ENCODE measurements around the gene KANSL3.
"Not testable (repeated sequence)": the region's sequence is repeated elsewhere in the genome, so short reads cannot be mapped to it uniquely, and the experiment has no call there.

The KANSL3 gene

GRCh38 chr2:96556441-96557330 lies 81.4 kb downstream of the KANSL3 start:
- H3K27me3 ChIP-seq (replicated peaks; ENCODE audit: control insufficient read depth, insufficient read depth, low read length), result no peaks in the 10 kb centered on the region
- H3K4me3 ChIP-seq (ENCODE audit: low read length), result no peak overlapping the region
- no peak overlapping the region for H3K9ac ChIP-seq (ENCODE audit: low read length)
- peaks cover 4% of the 10 kb centered on the region for H3K36me3 ChIP-seq (ENCODE audit: control insufficient read depth, insufficient read depth, low read length, severe bottlenecking)
- DNase-seq (ENCODE audit: low read depth), result peak; percentile 20
- H3K9me3 ChIP-seq (ENCODE audit: control insufficient read depth, low read length), result no peaks in the 10 kb centered on the region
- no peaks in the 10 kb centered on the region for H3K4me1 ChIP-seq (ENCODE audit: control insufficient read depth, insufficient read depth, low read length)

GRCh38 chr2:96555146-96555610 lies 82.9 kb downstream of the KANSL3 start:
- H3K4me1 ChIP-seq (ENCODE audit: control insufficient read depth, insufficient read depth, low read length), result no peaks in the 10 kb centered on the region
- H3K27me3 ChIP-seq (replicated peaks; ENCODE audit: control insufficient read depth, insufficient read depth, low read length), result no peaks in the 10 kb centered on the region
- no peaks in the 10 kb centered on the region for H3K9me3 ChIP-seq (ENCODE audit: control insufficient read depth, low read length)
- peaks cover 17% of the 10 kb centered on the region for H3K36me3 ChIP-seq (ENCODE audit: control insufficient read depth, insufficient read depth, low read length, severe bottlenecking)
- H3K9ac ChIP-seq (ENCODE audit: low read length), result no peak overlapping the region
- no peak overlapping the region for H3K4me3 ChIP-seq (ENCODE audit: low read length)
- DNase-seq (ENCODE audit: low read depth), result no peak

- Histone ChIP-seq H3K27me3 (replicated peaks; ENCODE audit: control insufficient read depth, insufficient read depth, low read length) (no peaks in the 10 kb centered on the region), H3K9me3 (ENCODE audit: control insufficient read depth, low read length) (no peaks in the 10 kb centered on the region), H3K9ac (ENCODE audit: low read length) (no peak overlapping the region), H3K36me3 (ENCODE audit: control insufficient read depth, insufficient read depth, low read length, severe bottlenecking) (peaks cover 17% of the 10 kb centered on the region), H3K4me3 (ENCODE audit: low read length) (no peak overlapping the region), H3K4me1 (ENCODE audit: control insufficient read depth, insufficient read depth, low read length) (peaks cover 2% of the 10 kb centered on the region)
- DNase-seq (ENCODE audit: low read depth), result peak; percentile 82
Observed at GRCh38 chr2:96554293-96555145, 83.6 kb downstream of the KANSL3 start.

GRCh38 chr2:96553957-96554292 lies 84.2 kb downstream of the KANSL3 start:
- DNase-seq (ENCODE audit: low read depth), result not testable (repeated sequence)

GRCh38 chr2:96553176-96553956 lies 84.7 kb downstream of the KANSL3 start:
- no peak for DNase-seq (ENCODE audit: low read depth)
- H3K36me3 ChIP-seq (ENCODE audit: control insufficient read depth, insufficient read depth, low read length, severe bottlenecking), result peaks cover 22% of the 10 kb centered on the region
- H3K4me1 ChIP-seq (ENCODE audit: control insufficient read depth, insufficient read depth, low read length), result peaks cover 3% of the 10 kb centered on the region
- no peaks in the 10 kb centered on the region for H3K9me3 ChIP-seq (ENCODE audit: control insufficient read depth, low read length)
- H3K27me3 ChIP-seq (replicated peaks; ENCODE audit: control insufficient read depth, insufficient read depth, low read length), result no peaks in the 10 kb centered on the region
- no peak overlapping the region for H3K4me3 ChIP-seq (ENCODE audit: low read length)
- H3K9ac ChIP-seq (ENCODE audit: low read length), result no peak overlapping the region

More at GRCh38 chr2:96553957-96554292, 84.2 kb downstream of the KANSL3 start:
- peaks cover 20% of the 10 kb centered on the region for H3K36me3 ChIP-seq (ENCODE audit: control insufficient read depth, insufficient read depth, low read length, severe bottlenecking)
- not testable (repeated sequence) for H3K4me3 ChIP-seq (ENCODE audit: low read length); H3K27me3 ChIP-seq (replicated peaks; ENCODE audit: control insufficient read depth, insufficient read depth, low read length); H3K4me1 ChIP-seq (ENCODE audit: control insufficient read depth, insufficient read depth, low read length); H3K9ac ChIP-seq (ENCODE audit: low read length); H3K9me3 ChIP-seq (ENCODE audit: control insufficient read depth, low read length)

GRCh38 chr2:96552315-96553175 lies 85.6 kb downstream of the KANSL3 start:
- Histone ChIP-seq H3K4me1 (ENCODE audit: control insufficient read depth, insufficient read depth, low read length) (peaks cover 3% of the 10 kb centered on the region), H3K9ac (ENCODE audit: low read length) (no peak overlapping the region), H3K4me3 (ENCODE audit: low read length) (no peak overlapping the region), H3K27me3 (replicated peaks; ENCODE audit: control insufficient read depth, insufficient read depth, low read length) (no peaks in the 10 kb centered on the region), H3K9me3 (ENCODE audit: control insufficient read depth, low read length) (no peaks in the 10 kb centered on the region), H3K36me3 (ENCODE audit: control insufficient read depth, insufficient read depth, low read length, severe bottlenecking) (peaks cover 22% of the 10 kb centered on the region)
- no peak for DNase-seq (ENCODE audit: low read depth)

GRCh38 chr2:96551605-96552314 lies 86.4 kb downstream of the KANSL3 start:
- H3K36me3 ChIP-seq (ENCODE audit: control insufficient read depth, insufficient read depth, low read length, severe bottlenecking), result peaks cover 22% of the 10 kb centered on the region
- peaks cover 3% of the 10 kb centered on the region for H3K4me1 ChIP-seq (ENCODE audit: control insufficient read depth, insufficient read depth, low read length)
- H3K9ac ChIP-seq (ENCODE audit: low read length), result no peak overlapping the region
- no peaks in the 10 kb centered on the region for H3K9me3 ChIP-seq (ENCODE audit: control insufficient read depth, low read length)
- no peaks in the 10 kb centered on the region for H3K27me3 ChIP-seq (replicated peaks; ENCODE audit: control insufficient read depth, insufficient read depth, low read length)
- no peak for DNase-seq (ENCODE audit: low read depth)
- H3K4me3 ChIP-seq (ENCODE audit: low read length), result no peak overlapping the region

GRCh38 chr2:96550787-96551604 lies 87.1 kb downstream of the KANSL3 start:
- H3K9me3 ChIP-seq (ENCODE audit: control insufficient read depth, low read length), result no peaks in the 10 kb centered on the region
- H3K27me3 ChIP-seq (replicated peaks; ENCODE audit: control insufficient read depth, insufficient read depth, low read length), result no peaks in the 10 kb centered on the region
- no peak overlapping the region for H3K9ac ChIP-seq (ENCODE audit: low read length)
- H3K4me1 ChIP-seq (ENCODE audit: control insufficient read depth, insufficient read depth, low read length), result peaks cover 3% of the 10 kb centered on the region
- H3K36me3 ChIP-seq (ENCODE audit: control insufficient read depth, insufficient read depth, low read length, severe bottlenecking), result peaks cover 22% of the 10 kb centered on the region
- H3K4me3 ChIP-seq (ENCODE audit: low read length), result no peak overlapping the region
- no peak for DNase-seq (ENCODE audit: low read depth)

GRCh38 chr2:96549967-96550786 lies 87.9 kb downstream of the KANSL3 start:
- Histone ChIP-seq H3K36me3 (ENCODE audit: control insufficient read depth, insufficient read depth, low read length, severe bottlenecking) (peaks cover 22% of the 10 kb centered on the region), H3K9me3 (ENCODE audit: control insufficient read depth, low read length) (no peaks in the 10 kb centered on the region), H3K4me1 (ENCODE audit: control insufficient read depth, insufficient read depth, low read length) (peaks cover 3% of the 10 kb centered on the region), H3K9ac (ENCODE audit: low read length) (no peak overlapping the region), H3K4me3 (ENCODE audit: low read length) (no peak overlapping the region), H3K27me3 (replicated peaks; ENCODE audit: control insufficient read depth, insufficient read depth, low read length) (no peaks in the 10 kb centered on the region)
- no peak for DNase-seq (ENCODE audit: low read depth)

Data from adipocyte (in vitro differentiated cells).